Measurements from ENCODE around the gene ARHGEF11.

DNA sequence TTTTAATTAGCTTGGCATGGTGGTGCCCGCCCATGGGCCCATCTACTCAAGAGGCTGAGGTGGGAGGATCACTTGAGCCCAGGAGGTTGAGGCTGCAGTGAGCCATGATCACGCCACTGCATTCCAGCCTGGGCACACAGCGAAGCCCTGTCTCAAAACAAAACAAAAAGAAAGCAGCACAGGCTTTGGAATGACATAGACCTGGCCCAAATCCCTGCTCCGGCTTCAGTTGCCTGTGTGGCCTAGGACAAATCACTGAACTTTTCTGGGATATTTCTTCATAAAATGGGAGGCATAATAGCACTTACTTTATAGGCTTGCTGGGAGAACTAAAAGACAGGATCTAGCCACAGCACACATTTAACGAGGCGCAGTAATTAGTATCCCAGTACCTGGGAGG lies 149.6 kb downstream of the ARHGEF11 start:
- TF ChIP-seq, protein P1, sequence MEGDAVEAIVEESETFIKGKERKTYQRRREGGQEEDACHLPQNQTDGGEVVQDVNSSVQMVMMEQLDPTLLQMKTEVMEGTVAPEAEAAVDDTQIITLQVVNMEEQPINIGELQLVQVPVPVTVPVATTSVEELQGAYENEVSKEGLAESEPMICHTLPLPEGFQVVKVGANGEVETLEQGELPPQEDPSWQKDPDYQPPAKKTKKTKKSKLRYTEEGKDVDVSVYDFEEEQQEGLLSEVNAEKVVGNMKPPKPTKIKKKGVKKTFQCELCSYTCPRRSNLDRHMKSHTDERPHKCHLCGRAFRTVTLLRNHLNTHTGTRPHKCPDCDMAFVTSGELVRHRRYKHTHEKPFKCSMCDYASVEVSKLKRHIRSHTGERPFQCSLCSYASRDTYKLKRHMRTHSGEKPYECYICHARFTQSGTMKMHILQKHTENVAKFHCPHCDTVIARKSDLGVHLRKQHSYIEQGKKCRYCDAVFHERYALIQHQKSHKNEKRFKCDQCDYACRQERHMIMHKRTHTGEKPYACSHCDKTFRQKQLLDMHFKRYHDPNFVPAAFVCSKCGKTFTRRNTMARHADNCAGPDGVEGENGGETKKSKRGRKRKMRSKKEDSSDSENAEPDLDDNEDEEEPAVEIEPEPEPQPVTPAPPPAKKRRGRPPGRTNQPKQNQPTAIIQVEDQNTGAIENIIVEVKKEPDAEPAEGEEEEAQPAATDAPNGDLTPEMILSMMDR (IDR thresholded peaks at IDR 0.05; ENCODE audit: borderline replicate concordance, extremely low read depth, low read length, poor library complexity, severe bottlenecking): no peak
- no peak for TF ChIP-seq EZH2 (IDR thresholded peaks at IDR 0.05; ENCODE audit: borderline replicate concordance, low read depth, low read length, severe bottlenecking)

Data from DND-41 (cell line).